Sigmoid colon (tissue), 7 donors: ENCODE measurements around the gene NANOS2. TPM values are rescaled to one million over a fixed set of nuclear protein-coding genes. Genes with fewer than 3 reads are reported as not detected.

Experiments
- DNase-seq: peaks from one replicate; pipeline ENCODE4 v3.0.0-alpha.2; 2019
- H3K27ac ChIP-seq, 4 donors: fragments of 200-600 bp; sonication (generic); one replicate each; pipeline ENCODE4 v1.5.1; 2016 to 2019; ENCODE audit warnings: mild to moderate bottlenecking in 1 of 4
- H3K27me3 ChIP-seq, 3 donors: fragments of 200-600 bp; sonication (generic); one replicate each; pipeline ENCODE4 v1.5.1; 2019; ENCODE audit warnings: mild to moderate bottlenecking in 1 of 3
- H3K36me3 ChIP-seq, 4 donors: fragments of 200-600 bp; sonication (generic); one replicate each; pipeline ENCODE4 v1.5.1; 2016 to 2019
- H3K4me1 ChIP-seq, 4 donors: fragments of 200-600 bp; sonication (generic); one replicate each; pipeline ENCODE4 v1.5.1; 2017 to 2019
- H3K4me3 ChIP-seq, 4 donors: fragments of 200-600 bp; sonication (generic); one replicate each; pipeline ENCODE4 v1.5.1; 2017 to 2019; ENCODE audit warnings: mild to moderate bottlenecking in 2 of 4, moderate library complexity in 1 of 4
- H3K9me3 ChIP-seq, 4 donors: fragments of 200-600 bp in 3 of 4; sonication (generic) in 3 of 4; one replicate each; pipeline versions ENCODE4 v1.5.1 to v1.6.1; 2013 to 2019
- CTCF ChIP-seq, 4 experiments: fragments of 450-650 bp in 3 of 4; fragments of 200-600 bp in 1 of 4; IDR thresholded peaks; one replicate each; pipeline ENCODE4 v1.5.1; 2016 to 2019; ENCODE audit warnings: antibody characterized with exemption in 4 of 4, mild to moderate bottlenecking in 3 of 4, moderate library complexity in 2 of 4
- EP300 ChIP-seq, 4 donors: sonication (generic); formaldehyde crosslinking; IDR thresholded peaks; one replicate each; pipeline ENCODE4 v1.6.1; 2017; ENCODE audit warnings: antibody characterized with exemption in 4 of 4
- POLR2A ChIP-seq, 2 donors: fragments of 450-650 bp; IDR thresholded peaks; one replicate each; pipeline ENCODE4 v1.6.1; 2016; ENCODE audit warnings: antibody characterized with exemption in 2 of 2, mild to moderate bottlenecking in 2 of 2, moderate library complexity in 2 of 2
- POLR2AphosphoS5 ChIP-seq, 4 donors: sonication (generic); formaldehyde crosslinking; IDR thresholded peaks; one replicate each; pipeline ENCODE4 v1.6.1; 2017; ENCODE audit warnings: antibody characterized with exemption in 4 of 4
- WGBS, 2 donors: extraction: QIAGEN DNeasy Blood & Tissue Kit; methylation state at CpG; one replicate each; pipeline ENCODE4 v1.1.7; 2013; 5-methylcytosine and 5-hydroxymethylcytosine counted together
- intact Hi-C: fragments of 100-400 bp; cut with DNase I; formaldehyde crosslinking; loops from one replicate; pipeline ENCODE4 v1.15.1; 2023
- polyA plus RNA-seq, 3 donors: library from polyadenylated mRNA; stranded (reverse); fragments of 200-250 nt; gene quantifications; one replicate each; pipeline ENCODE4 v1.2.3, GENCODE V29; 2013
- total RNA-seq, 4 donors: library from RNA; depleted of rRNA; stranded (reverse); fragments of >200 nt; gene quantifications; one replicate each; pipeline ENCODE4 v1.1.0, GENCODE V29; 2016
- donor health status: healthy with polysubstance abuse.
- donor health status: Bipolar disorder and iron deficiency.
- donor health status: healthy.

NANOS2 gene
- total and polyA plus RNA-seq, 7 donors, result 0.46 to 0.60 TPM; not detected in 5

- H3K27ac ChIP-seq, result peak overlapping the region in 2 of 4 donors; percentile 24 to 27
- peak overlapping the region in 3 of 4 donors; percentile 13 to 25 (median 22) for H3K4me3 ChIP-seq
- peaks cover 0 to 4% (median 0%) of the 10 kb centered on the region in 3 donors for H3K27me3 ChIP-seq
- no peaks in the 10 kb centered on the region for H3K9me3 ChIP-seq
- 7 to 20% methylated on average over 47 of the region's 47 CpGs for WGBS, 2 donors
- peaks cover 0 to 10% (median 10%) of the 10 kb centered on the region in 4 donors for H3K36me3 ChIP-seq
- DNase-seq, result peak; percentile 91
- peaks cover 0 to 45% (median 40%) of the 10 kb centered on the region in 4 donors for H3K4me1 ChIP-seq
- intact Hi-C loops, result loop anchor here (1.0 to 5.0 kb wide), 3 partner anchors 19 to 459 kb away; partner anchors contain the start of genes FOXA3 and RSPH6A
- TF ChIP-seq EP300 (IDR thresholded peaks at IDR 0.05), result no peak
- TF ChIP-seq CTCF (IDR thresholded peaks at IDR 0.05), result peak; percentile 71 to 88 (median 82)
- TF ChIP-seq POLR2AphosphoS5 (IDR thresholded peaks at IDR 0.05), result no peak
- peak in 1 of 2 donors; percentile 72 for TF ChIP-seq POLR2A (IDR thresholded peaks at IDR 0.05)
Observed at GRCh38 chr19:45882652-45883585, 31.7 kb downstream of the NANOS2 start.

GRCh38 chr19:45881909-45882528, 32.6 kb downstream of the NANOS2 start:
- intact Hi-C loops, result loop anchor here (5.0 kb wide), 2 partner anchors 65 to 460 kb away; partner anchors contain the start of gene RSPH6A
- Histone ChIP-seq H3K27ac (no peak overlapping the region), H3K4me3 (peak overlapping the region in 1 of 4 donors; percentile 25), H3K9me3 (no peaks in the 10 kb centered on the region), H3K36me3 (peaks cover 0 to 10% (median 10%) of the 10 kb centered on the region in 4 donors), H3K4me1 (peaks cover 0 to 40% (median 37%) of the 10 kb centered on the region in 4 donors), H3K27me3 (peaks cover 0 to 11% (median 1%) of the 10 kb centered on the region in 3 donors)
- WGBS, 2 donors, result 12 to 49% methylated on average over 4 of the region's 4 CpGs
- TF ChIP-seq EP300 (IDR thresholded peaks at IDR 0.05) (no peak), CTCF (IDR thresholded peaks at IDR 0.05) (no peak), POLR2A (IDR thresholded peaks at IDR 0.05) (no peak), POLR2AphosphoS5 (IDR thresholded peaks at IDR 0.05) (no peak)
- no peak for DNase-seq

DNA sequence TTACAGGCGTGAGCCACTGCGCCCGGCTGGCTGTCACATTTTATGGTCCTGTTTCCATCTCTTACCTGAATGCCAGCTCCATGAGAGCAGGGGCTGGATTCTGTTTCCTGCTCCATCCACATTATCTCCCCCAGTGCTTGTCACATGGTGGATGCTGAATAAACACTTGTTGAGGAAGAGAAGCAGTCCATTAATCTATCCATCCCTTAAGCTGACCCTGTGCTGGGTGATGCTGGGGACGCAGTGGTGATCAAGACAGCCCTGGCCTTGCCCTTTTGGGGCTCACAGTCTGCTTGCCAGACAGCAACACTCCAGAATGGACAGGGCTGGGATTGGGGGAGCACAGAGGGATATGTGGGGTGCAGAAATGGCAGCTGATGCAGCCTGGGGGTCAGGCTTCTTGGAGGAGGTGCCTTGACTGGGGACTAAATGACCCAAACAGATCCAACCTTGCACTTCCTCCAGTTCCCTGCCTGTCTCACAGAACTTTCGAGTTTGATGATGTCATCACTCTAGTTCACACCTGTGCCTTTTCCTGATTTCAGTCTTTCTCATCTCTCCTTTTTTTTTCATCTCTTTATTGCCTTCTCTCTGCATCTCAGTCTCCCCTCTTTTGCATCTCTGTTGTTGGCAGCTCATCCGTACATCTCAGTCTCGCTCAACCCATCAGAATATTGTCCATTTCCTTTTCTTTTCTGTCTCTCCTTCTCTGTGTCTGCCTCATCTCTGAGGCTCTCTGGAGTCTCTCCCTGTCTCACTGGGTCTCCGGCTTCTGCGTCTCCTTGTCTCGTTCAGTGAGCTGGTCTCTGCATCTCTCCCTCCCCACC, 33.3 kb downstream of the NANOS2 start:
- no peak for DNase-seq
- Histone ChIP-seq H3K4me1 (peaks cover 0 to 46% (median 39%) of the 10 kb centered on the region in 4 donors), H3K36me3 (peaks cover 0 to 10% (median 10%) of the 10 kb centered on the region in 4 donors), H3K9me3 (no peaks in the 10 kb centered on the region), H3K27ac (no peak overlapping the region), H3K27me3 (peaks cover 3 to 18% (median 5%) of the 10 kb centered on the region in 3 donors), H3K4me3 (no peak overlapping the region)
- 18 to 65% methylated on average over 10 of the region's 10 CpGs for WGBS, 2 donors
- TF ChIP-seq EP300 (IDR thresholded peaks at IDR 0.05), result no peak
- TF ChIP-seq CTCF (IDR thresholded peaks at IDR 0.05), result no peak
- TF ChIP-seq POLR2A (IDR thresholded peaks at IDR 0.05), result no peak
- intact Hi-C loops, result loop anchor here (5.0 kb wide), 2 partner anchors 64 to 461 kb away; partner anchors contain the start of gene RSPH6A

DNA sequence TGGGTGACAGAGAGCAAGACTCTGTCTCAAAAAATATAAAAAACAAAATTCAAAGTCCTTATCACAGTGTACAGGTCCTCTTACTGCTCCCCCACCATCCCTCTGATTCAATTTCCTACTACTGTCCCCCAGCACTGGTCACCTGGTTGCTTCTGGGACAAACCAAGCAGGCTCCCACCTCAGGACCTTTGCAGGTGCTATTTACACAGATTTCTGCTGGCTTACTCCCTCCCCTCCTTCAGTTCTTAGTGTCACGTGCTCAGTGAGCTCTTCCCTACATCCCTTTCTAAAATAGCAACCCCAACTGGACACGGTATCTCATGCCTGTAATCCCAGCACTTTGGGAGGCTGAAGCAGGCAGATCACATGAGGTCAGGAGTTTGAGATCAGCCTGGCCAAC, 34.6 kb downstream of the NANOS2 start:
- H3K4me1 ChIP-seq, result peaks cover 0 to 43% (median 34%) of the 10 kb centered on the region in 4 donors
- no peak for TF ChIP-seq POLR2A (IDR thresholded peaks at IDR 0.05)
- TF ChIP-seq CTCF (IDR thresholded peaks at IDR 0.05), result no peak
- no peak for TF ChIP-seq POLR2AphosphoS5 (IDR thresholded peaks at IDR 0.05)
- DNase-seq, result no peak
- no peak overlapping the region for H3K4me3 ChIP-seq
- peaks cover 3 to 19% (median 5%) of the 10 kb centered on the region in 3 donors for H3K27me3 ChIP-seq
- H3K36me3 ChIP-seq, result peaks cover 0 to 10% (median 9%) of the 10 kb centered on the region in 4 donors
- H3K9me3 ChIP-seq, result no peaks in the 10 kb centered on the region
- 61 to 81% methylated on average over 2 of the region's 2 CpGs for WGBS, 2 donors
- H3K27ac ChIP-seq, result no peak overlapping the region
- intact Hi-C loops, result loop anchor here (5.0 kb wide), 2 partner anchors 63 to 462 kb away; partner anchors contain the start of gene RSPH6A
